Measurements from ENCODE around the gene WDR48. TPM values are rescaled to one million over a fixed set of nuclear protein-coding genes. Genes with fewer than 3 reads are reported as not detected.

Gene WDR48
- total RNA-seq, 4 donors from 2014 or later: 26.1 to 37.0 (median 34.2) TPM

GRCh38 chr3:39064646-39065045 lies 12.8 kb downstream of the WDR48 start:
- no peak for TF ChIP-seq CTCF (IDR thresholded peaks at IDR 0.05; ENCODE audit: low read depth)

- TF ChIP-seq CTCF (IDR thresholded peaks at IDR 0.05; ENCODE audit: low read depth): no peak
Measured at GRCh38 chr3:39065197-39065596, 13.4 kb downstream of the WDR48 start.

GRCh38 chr3:39067286-39067685 lies 15.5 kb downstream of the WDR48 start:
- TF ChIP-seq CTCF (IDR thresholded peaks at IDR 0.05; ENCODE audit: low read depth): no peak

GRCh38 chr3:39068556-39068955 lies 16.7 kb downstream of the WDR48 start:
- TF ChIP-seq CTCF (IDR thresholded peaks at IDR 0.05; ENCODE audit: low read depth): no peak

- TF ChIP-seq CTCF (IDR thresholded peaks at IDR 0.05; ENCODE audit: low read depth): no peak
Measured at GRCh38 chr3:39075910-39076309, 24.1 kb downstream of the WDR48 start.

GRCh38 chr3:39079530-39079929 lies 27.7 kb downstream of the WDR48 start:
- TF ChIP-seq CTCF (IDR thresholded peaks at IDR 0.05; ENCODE audit: low read depth): no peak

GRCh38 chr3:39080026-39080425 lies 28.2 kb downstream of the WDR48 start:
- TF ChIP-seq CTCF (IDR thresholded peaks at IDR 0.05; ENCODE audit: low read depth): no peak

Measured in subcutaneous adipose tissue (tissue), 4 donors.